ENCODE data around the gene GABBR2.

The GABBR2 gene

GRCh38 chr9:98327249-98327561 lies 381.5 kb downstream of the GABBR2 start:
- no peak for DNase-seq (ENCODE audit: low read depth)
- TF ChIP-seq CTCF (conservative IDR thresholded peaks at IDR 0.05; ENCODE audit: low read depth, low read length): no peak

GRCh38 chr9:98326459-98327248 lies 382.1 kb downstream of the GABBR2 start:
- no peak overlapping the region for H3K4me3 ChIP-seq (ENCODE audit: low read depth, low read length)
- no peak for TF ChIP-seq CTCF (conservative IDR thresholded peaks at IDR 0.05; ENCODE audit: low read depth, low read length)
- DNase-seq (ENCODE audit: low read depth): peak; percentile 88

More at GRCh38 chr9:98327249-98327561, 381.5 kb downstream of the GABBR2 start:
- H3K4me3 ChIP-seq (ENCODE audit: low read depth, low read length): no peak overlapping the region

DNA sequence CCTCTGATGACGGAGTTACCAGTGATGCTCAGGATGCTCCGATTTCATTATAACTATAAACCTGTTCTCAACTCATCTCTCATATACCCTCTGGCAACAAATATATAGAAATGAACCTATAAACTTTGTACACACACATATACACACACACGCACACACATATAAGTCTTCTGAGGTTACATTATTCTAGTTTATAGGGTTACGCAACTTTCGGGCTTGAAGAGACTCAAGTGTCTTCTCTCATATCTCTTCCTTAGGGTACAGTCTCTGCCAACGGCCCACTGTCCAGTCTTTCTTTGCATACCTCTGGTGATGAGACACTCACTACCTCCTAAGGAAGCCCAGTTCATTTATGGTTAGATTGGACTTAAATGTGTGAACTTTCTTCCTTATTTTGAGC lies 383.9 kb downstream of the GABBR2 start:
- DNase-seq (ENCODE audit: low read depth): no peak
- TF ChIP-seq CTCF (conservative IDR thresholded peaks at IDR 0.05; ENCODE audit: low read depth, low read length): no peak
- H3K4me3 ChIP-seq (ENCODE audit: low read depth, low read length): no peak overlapping the region

- H3K4me3 ChIP-seq (ENCODE audit: low read depth, low read length): no peak overlapping the region
- no peak for DNase-seq (ENCODE audit: low read depth)
- TF ChIP-seq CTCF (conservative IDR thresholded peaks at IDR 0.05; ENCODE audit: low read depth, low read length): no peak
Observed at GRCh38 chr9:98323831-98324135, 385.0 kb downstream of the GABBR2 start.

GRCh38 chr9:98323051-98323830 lies 385.5 kb downstream of the GABBR2 start:
- no peak for DNase-seq (ENCODE audit: low read depth)
- H3K4me3 ChIP-seq (ENCODE audit: low read depth, low read length): no peak overlapping the region
- no peak for TF ChIP-seq CTCF (conservative IDR thresholded peaks at IDR 0.05; ENCODE audit: low read depth, low read length)

- DNase-seq (ENCODE audit: low read depth): no peak
- no peak overlapping the region for H3K4me3 ChIP-seq (ENCODE audit: low read depth, low read length)
- TF ChIP-seq CTCF (conservative IDR thresholded peaks at IDR 0.05; ENCODE audit: low read depth, low read length): no peak
Observed at GRCh38 chr9:98321269-98321668, 387.5 kb downstream of the GABBR2 start.
